HG03442 (cell line): ENCODE results near the gene HSPA1B.

Experiments
- ATAC-seq: cut with Tn5 transposase; IDR thresholded peaks from one replicate; pipeline ENCODE4 v1.9.1; 2021; ENCODE audit warnings: mild to moderate bottlenecking, moderate library complexity; ENCODE audit not compliant: unreplicated experiment

HSPA1B gene

GRCh38 chr6:31877125-31877650, 49.6 kb downstream of the HSPA1B start:
- no peak for ATAC-seq

GRCh38 chr6:31877651-31878161, 50.2 kb downstream of the HSPA1B start:
- no peak for ATAC-seq

DNA sequence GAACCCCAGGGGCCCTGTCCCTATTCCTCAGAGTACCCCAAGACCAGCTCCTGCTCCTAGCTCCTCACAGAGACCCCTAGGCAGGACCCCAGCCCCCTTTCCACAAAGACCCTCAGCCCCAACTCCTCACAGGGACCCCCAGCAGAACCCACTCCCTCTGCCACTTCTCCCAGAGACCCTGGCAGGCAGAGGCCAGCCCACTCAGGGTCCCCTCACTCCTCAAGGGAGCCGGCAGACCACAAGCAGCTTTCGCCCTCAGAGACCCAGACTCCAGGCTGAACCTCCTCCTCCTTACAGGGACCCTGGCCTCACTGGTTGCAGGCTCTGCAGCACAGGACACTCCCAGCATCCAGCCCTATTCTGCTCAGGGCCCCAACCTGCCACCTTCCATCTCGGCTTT, 50.7 kb downstream of the HSPA1B start:
- no peak for ATAC-seq

- ATAC-seq: no peak
Observed at GRCh38 chr6:31878726-31879125, 51.2 kb downstream of the HSPA1B start, which contains the start of gene SLC44A4. Gene SLC44A4, minus strand, starts transcription at chr6:31878997. Its CDS starts 17 bp downstream, at chr6:31878980.

DNA sequence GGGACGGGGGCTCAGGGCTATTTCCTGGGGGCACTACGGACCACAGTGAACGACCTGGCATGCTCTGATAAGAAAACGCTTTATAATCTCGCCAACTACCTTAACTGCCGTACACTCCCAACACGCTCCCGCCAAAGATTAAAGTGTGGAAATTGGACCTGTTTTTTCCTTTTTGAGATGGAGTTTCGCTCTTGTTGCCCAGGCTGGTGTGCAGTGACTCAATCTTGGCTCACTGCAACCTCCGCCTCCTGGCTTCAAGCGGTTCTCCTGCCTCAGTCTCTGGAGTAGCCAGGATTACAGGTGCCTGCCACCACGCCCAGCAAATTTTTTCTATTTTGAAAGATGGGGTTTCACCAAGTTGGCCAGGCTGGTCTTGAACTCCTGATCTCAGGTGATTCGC, 51.6 kb downstream of the HSPA1B start:
- ATAC-seq: no peak
